Loucy (cell line): ENCODE data around the gene GOLGA7B.

Source experiments
- H2AFZ ChIP-seq: fragments of 200-600 bp; sonication (generic); 2 replicates; pipeline ENCODE4 v1.6.0; 2016; ENCODE audit warnings: antibody characterized with exemption, mild to moderate bottlenecking, low read length, moderate library complexity
- H3F3A ChIP-seq: fragments of 200-600 bp; 2 replicates; pipeline ENCODE4 v1.6.0; 2016; ENCODE audit warnings: antibody characterized with exemption, low read depth, mild to moderate bottlenecking
- H3K27me3 ChIP-seq: fragments of 200-600 bp; sonication (generic); 2 replicates; pipeline ENCODE4 v1.6.1; 2014; ENCODE audit warnings: low read length, mild to moderate bottlenecking; ENCODE audit not compliant: insufficient read depth, poor library complexity, severe bottlenecking
- H3K36me3 ChIP-seq: fragments of 200-600 bp; sonication (generic); 2 replicates; pipeline ENCODE4 v1.6.1; 2016; ENCODE audit warnings: low read length; ENCODE audit not compliant: insufficient read depth
- H3K4me1 ChIP-seq: fragments of 200-600 bp; sonication (generic); 2 replicates; pipeline ENCODE4 v1.5.1; 2014; ENCODE audit warnings: low read length, mild to moderate bottlenecking; ENCODE audit not compliant: insufficient read depth, poor library complexity, severe bottlenecking
- H3K4me2 ChIP-seq: fragments of 200-600 bp; sonication (generic); 2 replicates; pipeline ENCODE4 v1.6.0; 2014; ENCODE audit warnings: antibody characterized with exemption, low read length, low read depth, mild to moderate bottlenecking; ENCODE audit not compliant: poor library complexity, severe bottlenecking
- H3K4me3 ChIP-seq: fragments of 200-600 bp; sonication (generic); 2 replicates; pipeline ENCODE4 v1.5.1; 2014; ENCODE audit warnings: low read length, mild to moderate bottlenecking, mixed read lengths; ENCODE audit not compliant: poor library complexity, severe bottlenecking
- H3K79me2 ChIP-seq: fragments of 200-600 bp; sonication (generic); 2 replicates; pipeline ENCODE4 v1.6.1; 2014; ENCODE audit warnings: low read length; ENCODE audit not compliant: insufficient read depth
- H3K9ac ChIP-seq: fragments of 200-600 bp; sonication (generic); 2 replicates; pipeline ENCODE4 v1.6.0; 2014; ENCODE audit warnings: mild to moderate bottlenecking, low read depth, low read length, moderate library complexity; ENCODE audit not compliant: poor library complexity, severe bottlenecking
- H3K9me2 ChIP-seq: fragments of 200-600 bp; sonication (generic); replicated peaks from 2 replicates; pipeline ENCODE4 v1.6.1; 2016; ENCODE audit warnings: low read depth, low read length, mixed read lengths
- H3K9me3 ChIP-seq: fragments of 200-600 bp; sonication (generic); 2 replicates; pipeline ENCODE4 v1.6.1; 2014; ENCODE audit warnings: mild to moderate bottlenecking, antibody characterized with exemption, low read length, low read depth; ENCODE audit not compliant: insufficient read depth
- H4K20me1 ChIP-seq: fragments of 200-600 bp; sonication (generic); 2 replicates; pipeline ENCODE4 v1.6.0; 2014; ENCODE audit warnings: antibody characterized with exemption, low read length, mild to moderate bottlenecking; ENCODE audit not compliant: insufficient read depth, poor library complexity, severe bottlenecking
- CTCF ChIP-seq: fragments of 200-600 bp; sonication (generic); conservative IDR thresholded peaks from 2 replicates; pipeline ENCODE4 v1.5.1; 2014; ENCODE audit warnings: mild to moderate bottlenecking, antibody characterized with exemption, low read length
- EZH2phosphoT487 ChIP-seq: fragments of 200-600 bp; IDR thresholded peaks from 2 replicates; pipeline ENCODE4 v1.6.1; 2018; ENCODE audit warnings: antibody characterized with exemption, mild to moderate bottlenecking, moderate library complexity, borderline replicate concordance

Gene GOLGA7B

DNA sequence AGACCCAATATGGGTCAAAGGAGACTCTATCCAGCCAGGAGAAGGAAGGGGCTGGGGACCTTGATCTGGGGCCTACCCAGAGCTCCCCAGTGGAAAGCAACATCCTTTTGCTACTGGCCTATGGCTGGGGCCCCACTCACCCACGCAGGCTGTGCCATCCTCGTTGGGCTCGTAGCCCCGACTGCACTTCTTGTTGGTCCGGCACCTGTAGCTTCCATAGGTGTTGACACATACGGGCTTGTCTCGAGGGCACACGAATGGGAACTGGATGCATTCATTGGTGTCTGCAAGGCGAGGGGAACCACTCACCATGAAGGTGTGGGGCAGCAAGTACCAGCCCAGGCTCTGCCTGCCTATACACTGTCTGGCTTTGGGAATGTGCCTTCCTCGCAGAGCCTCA, 30.5 kb downstream of the GOLGA7B start:
- Histone ChIP-seq H3K9me2 (no peaks in the 10 kb centered on the region), H3K79me2 (no peaks in the 10 kb centered on the region), H3K27me3 (no peaks in the 10 kb centered on the region), H3F3A (no peaks in the 10 kb centered on the region), H3K9me3 (no peaks in the 10 kb centered on the region), H3K36me3 (no peaks in the 10 kb centered on the region), H3K4me2 (no peak overlapping the region), H3K4me3 (no peak overlapping the region), H4K20me1 (no peaks in the 10 kb centered on the region), H2AFZ (no peak overlapping the region), H3K4me1 (no peaks in the 10 kb centered on the region), H3K9ac (no peak overlapping the region)
- TF ChIP-seq CTCF (no peak), EZH2phosphoT487 (no peak)

DNA sequence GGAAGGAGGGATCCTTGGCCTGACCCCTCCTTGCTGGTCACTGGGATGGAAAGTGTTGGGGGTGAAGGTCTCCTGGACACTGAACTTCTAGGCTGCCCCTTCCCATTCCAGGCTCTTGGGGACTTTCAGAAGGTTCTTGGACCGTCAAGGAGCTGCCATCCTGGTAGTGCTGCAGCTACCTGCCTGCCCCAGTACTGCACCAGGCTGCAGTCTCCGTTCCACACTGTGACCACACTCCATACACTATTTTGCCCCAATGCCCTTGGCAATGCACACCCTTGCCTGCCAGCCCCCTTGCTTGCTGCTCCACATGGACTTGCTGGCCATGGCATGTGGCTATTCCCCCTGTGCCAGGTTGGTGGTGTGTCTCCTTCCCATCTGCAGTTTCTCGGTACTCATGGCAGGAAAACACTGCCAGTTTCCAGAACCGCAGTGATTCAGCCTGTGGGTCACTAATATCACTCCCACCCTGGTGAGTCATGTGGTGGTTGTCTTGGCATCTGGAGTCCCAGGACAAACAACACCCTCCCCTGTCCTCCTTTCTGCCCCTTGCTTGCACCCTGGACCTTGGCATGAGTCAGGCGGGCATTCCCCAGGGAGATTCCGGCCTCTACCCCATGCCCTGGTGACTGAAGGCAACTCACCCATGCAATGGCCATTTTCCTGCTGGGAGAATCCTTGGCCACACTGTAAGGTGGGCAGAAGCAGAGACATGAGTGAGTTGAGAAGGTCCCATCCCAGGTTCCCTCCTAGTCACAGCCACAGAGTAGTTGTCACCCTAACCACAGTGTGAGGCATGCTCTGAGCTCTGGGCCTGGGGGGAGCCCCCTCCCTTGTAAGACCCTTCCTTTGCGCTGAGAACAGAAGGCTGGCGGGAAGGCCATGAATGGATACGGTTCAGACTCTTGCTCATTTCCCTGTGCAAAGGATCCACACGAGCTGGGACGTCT, 32.8 kb downstream of the GOLGA7B start:
- H3K36me3 ChIP-seq = no peaks in the 10 kb centered on the region
- no peak overlapping the region for H2AFZ ChIP-seq
- no peaks in the 10 kb centered on the region for H3K79me2 ChIP-seq
- TF ChIP-seq EZH2phosphoT487 = no peak
- TF ChIP-seq CTCF = no peak
- no peaks in the 10 kb centered on the region for H3K9me2 ChIP-seq
- H3K27me3 ChIP-seq = no peaks in the 10 kb centered on the region
- H3K4me1 ChIP-seq = no peaks in the 10 kb centered on the region
- no peak overlapping the region for H3K9ac ChIP-seq
- no peak overlapping the region for H3K4me2 ChIP-seq
- H4K20me1 ChIP-seq = no peaks in the 10 kb centered on the region
- no peaks in the 10 kb centered on the region for H3K9me3 ChIP-seq
- H3F3A ChIP-seq = no peaks in the 10 kb centered on the region
- no peak overlapping the region for H3K4me3 ChIP-seq

GRCh38 chr10:97883092-97883485, 33.4 kb downstream of the GOLGA7B start:
- no peaks in the 10 kb centered on the region for H3K27me3 ChIP-seq
- H3K4me3 ChIP-seq = no peak overlapping the region
- H3F3A ChIP-seq = no peaks in the 10 kb centered on the region
- H3K36me3 ChIP-seq = no peaks in the 10 kb centered on the region
- H2AFZ ChIP-seq = no peak overlapping the region
- no peaks in the 10 kb centered on the region for H3K9me2 ChIP-seq
- no peak for TF ChIP-seq CTCF
- no peak for TF ChIP-seq EZH2phosphoT487
- H3K79me2 ChIP-seq = no peaks in the 10 kb centered on the region
- no peaks in the 10 kb centered on the region for H3K9me3 ChIP-seq
- H4K20me1 ChIP-seq = no peaks in the 10 kb centered on the region
- H3K4me2 ChIP-seq = no peak overlapping the region
- no peaks in the 10 kb centered on the region for H3K4me1 ChIP-seq
- no peak overlapping the region for H3K9ac ChIP-seq
